GM20000 (cell line): Measurements from ENCODE around the gene PTPRN2.

Experiments used
- DNase-seq: peaks from one replicate; pipeline ENCODE4 v3.0.0; 2012; ENCODE audit warnings: low spot score
- TF ChIP-seq, protein P1 (sequence below): IDR thresholded peaks from 2 replicates; pipeline ENCODE4 v1.5.1; 2012; ENCODE audit warnings: mild to moderate bottlenecking, control low read depth; ENCODE audit errors: extremely low read depth, missing control alignments

The PTPRN2 gene

DNA sequence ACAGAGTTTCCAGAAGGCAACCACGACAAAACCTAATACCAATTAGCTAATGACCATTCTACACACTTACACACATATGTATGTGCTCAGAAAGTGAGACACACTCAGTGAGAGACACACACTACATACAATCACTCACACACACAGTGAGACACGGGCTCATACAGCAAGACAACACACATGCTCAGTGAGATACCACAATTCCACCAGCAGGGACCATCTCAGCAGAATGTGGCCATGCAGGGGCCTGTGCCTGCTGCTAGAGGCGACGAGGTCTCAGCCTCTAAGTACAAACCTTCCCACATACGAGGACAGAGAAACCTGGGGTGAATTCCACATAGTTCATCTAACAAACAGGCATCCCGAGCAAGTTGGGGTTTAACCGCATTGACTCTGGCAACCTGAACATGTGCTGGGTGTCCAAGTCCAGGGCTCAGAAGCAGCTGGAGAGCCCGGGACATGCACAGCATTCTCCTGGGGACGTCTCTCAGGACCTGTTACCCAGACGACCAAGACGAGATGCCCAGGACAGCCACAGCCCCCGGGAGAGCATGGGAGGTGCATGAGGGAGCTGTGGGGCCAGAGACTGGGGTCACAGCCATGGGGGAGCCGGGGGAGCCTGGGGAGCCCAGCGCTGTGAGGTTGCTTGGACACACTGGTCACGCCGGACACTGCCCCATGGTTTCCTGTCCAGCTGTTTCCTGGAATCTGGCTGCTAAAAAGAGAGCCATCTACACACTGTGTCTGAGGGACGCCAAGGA lies 523.6 kb downstream of the PTPRN2 start:
- TF ChIP-seq, protein P1, sequence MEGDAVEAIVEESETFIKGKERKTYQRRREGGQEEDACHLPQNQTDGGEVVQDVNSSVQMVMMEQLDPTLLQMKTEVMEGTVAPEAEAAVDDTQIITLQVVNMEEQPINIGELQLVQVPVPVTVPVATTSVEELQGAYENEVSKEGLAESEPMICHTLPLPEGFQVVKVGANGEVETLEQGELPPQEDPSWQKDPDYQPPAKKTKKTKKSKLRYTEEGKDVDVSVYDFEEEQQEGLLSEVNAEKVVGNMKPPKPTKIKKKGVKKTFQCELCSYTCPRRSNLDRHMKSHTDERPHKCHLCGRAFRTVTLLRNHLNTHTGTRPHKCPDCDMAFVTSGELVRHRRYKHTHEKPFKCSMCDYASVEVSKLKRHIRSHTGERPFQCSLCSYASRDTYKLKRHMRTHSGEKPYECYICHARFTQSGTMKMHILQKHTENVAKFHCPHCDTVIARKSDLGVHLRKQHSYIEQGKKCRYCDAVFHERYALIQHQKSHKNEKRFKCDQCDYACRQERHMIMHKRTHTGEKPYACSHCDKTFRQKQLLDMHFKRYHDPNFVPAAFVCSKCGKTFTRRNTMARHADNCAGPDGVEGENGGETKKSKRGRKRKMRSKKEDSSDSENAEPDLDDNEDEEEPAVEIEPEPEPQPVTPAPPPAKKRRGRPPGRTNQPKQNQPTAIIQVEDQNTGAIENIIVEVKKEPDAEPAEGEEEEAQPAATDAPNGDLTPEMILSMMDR: no peak
- no peak for DNase-seq

DNA sequence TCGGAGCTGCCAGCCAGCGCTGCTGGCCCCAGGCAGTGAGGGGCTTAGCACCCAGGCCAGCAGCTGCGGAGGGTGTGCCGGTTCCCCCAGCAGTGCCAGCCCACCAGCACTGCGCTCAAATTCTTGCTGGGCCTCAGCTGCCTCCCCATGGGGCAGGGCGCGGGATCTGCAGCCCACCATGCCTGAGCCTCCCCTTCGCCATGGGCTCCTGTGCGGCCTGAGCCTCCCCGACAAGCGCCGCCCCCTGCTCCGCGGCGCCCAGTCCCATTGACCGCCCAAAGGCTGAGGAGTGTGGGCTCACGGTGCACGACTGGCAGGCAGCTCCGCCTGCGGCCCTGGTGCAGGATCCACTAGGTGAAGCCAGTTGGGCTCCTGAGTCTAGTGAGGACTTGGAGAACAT lies 525.0 kb downstream of the PTPRN2 start:
- TF ChIP-seq, protein P1: no peak
- DNase-seq: no peak

DNA sequence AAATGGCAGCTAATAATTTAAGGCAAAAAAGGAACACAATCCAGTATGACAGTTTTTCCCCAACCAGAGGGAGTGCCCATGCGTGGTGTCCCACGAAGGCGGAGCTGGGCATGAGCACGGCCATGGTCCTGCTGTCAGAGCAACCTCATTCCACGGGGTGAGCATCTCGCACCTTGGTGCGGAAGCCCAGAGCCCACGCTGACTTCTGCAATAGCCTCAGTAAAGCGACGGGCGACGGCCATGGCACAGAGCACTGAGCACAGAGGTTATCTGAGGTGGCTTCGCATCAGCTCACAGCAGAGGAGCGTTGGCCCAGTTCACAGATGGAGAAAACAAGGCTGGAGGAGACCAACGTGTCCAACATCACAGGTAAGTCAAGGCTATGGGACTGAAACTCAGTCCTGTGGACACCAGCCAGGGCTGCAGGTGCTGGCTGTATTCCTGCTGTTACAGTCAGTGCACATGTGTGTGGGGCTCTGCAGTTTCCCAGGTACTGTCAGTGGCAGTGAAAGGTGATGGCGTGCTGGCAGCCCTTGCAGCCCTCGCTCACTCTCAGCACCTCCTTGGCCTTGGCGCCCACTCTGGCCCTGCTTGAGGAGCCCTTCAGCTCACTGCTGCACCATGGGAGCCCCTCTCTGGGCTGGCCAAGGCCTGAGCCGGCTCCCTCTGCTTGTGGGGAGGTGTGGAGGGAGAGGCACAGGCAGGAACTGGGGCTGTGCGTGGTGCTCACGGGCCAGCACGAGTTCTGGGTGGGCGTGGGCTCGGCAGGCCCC lies 525.6 kb downstream of the PTPRN2 start:
- TF ChIP-seq, protein P1: no peak
- no peak for DNase-seq

DNA sequence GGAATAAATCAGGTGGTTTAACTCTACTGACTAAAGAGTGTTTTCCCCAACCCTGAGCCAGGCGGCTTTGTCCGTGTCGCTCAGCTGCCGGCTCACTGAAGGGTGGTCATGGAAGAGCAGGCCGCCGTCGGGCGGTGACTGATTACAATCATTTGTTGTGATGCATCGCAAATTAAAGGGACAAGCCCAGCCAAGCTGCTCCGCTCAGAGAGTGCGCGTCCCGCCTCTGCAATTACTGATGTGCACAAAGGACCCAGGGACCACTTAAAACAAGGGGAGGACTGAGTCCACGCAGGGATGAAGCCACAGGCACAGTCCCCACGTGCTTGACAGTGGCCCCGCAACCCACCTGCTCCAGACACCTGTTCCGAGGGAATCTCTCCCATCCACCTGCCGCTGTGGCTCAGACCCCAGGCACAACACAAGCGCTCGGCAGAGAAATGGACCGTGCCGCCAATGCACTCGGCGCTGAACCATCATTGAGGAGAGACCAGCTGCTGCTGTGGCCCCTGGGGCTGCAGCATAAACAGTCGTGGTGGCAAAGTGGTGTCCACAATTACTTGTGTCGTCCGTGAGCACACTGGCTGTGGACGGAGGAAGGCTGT lies 526.5 kb downstream of the PTPRN2 start:
- DNase-seq: no peak
- TF ChIP-seq, protein P1: no peak

DNA sequence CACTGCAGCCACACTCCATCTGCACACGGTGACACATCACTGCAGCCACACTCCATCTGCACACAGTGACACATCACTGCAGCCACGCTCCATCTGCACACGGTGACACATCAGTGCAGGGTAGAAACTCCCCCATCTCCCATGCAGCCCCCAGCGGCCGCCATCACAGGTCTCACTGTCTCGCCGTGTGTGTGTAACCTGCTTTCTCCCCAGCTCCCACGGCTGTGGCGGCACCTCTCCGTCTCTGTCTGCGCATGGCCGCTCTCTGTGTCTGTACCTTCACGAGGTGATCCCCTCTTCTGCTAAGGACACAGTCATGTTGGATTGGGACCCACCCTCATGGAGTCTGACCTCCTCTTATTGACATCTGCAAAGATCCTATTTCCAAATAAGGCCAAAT lies 527.4 kb downstream of the PTPRN2 start:
- TF ChIP-seq, protein P1: no peak
- no peak for DNase-seq

DNA sequence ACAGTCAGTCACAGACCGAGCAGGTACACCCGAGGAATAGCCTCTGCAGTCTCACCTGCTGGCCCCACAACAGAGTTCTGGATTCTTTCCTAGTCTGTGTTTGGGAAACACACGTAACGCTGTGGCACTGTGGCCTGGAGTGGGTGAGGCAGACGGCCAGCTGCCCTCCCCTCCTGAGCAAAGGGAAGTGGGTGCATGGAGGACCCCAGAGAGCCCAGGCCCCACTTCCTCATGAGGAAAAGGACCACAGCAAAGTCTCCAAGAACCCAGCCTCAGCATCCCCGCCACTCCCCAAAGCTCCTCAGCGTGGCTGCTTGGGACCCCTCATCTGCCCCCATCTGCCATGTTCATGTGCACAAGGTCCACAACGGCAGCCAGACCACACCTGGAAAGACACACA lies 530.2 kb downstream of the PTPRN2 start:
- no peak for DNase-seq
- TF ChIP-seq, protein P1: no peak

DNA sequence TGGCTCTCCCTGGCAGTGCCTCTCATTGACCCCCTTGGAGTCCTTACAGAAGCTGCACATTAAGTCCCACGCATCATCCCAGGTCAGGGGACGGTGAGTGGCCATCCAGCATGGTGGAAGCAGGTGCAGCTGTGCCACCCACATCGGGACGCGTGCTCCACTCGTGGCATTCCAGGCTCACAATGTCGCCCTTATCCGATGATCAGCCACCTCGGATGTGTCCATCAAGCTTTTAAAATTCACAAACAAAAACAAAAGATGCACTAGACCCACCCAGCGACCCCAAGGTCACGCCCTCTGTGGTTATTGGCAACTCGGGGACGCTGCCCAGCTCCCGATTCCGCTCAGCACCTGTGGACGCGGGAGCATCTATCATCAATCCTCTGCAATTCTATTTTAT lies 530.9 kb downstream of the PTPRN2 start:
- no peak for DNase-seq
- TF ChIP-seq, protein P1: no peak
